Temporal lobe (tissue), 1 donor: Measurements from ENCODE around the gene TMEM151B. TPM values are rescaled to one million over a fixed set of nuclear protein-coding genes. Genes with fewer than 3 reads are reported as not detected.

Experiments used
- total RNA-seq: library from RNA; depleted of rRNA; stranded (reverse); fragments of >200 nt; gene quantifications from one replicate; pipeline ENCODE4 v1.2.3, GENCODE V29; 2014

TMEM151B gene
- total RNA-seq, 1 donor from 2014 or later: 44.5 TPM

Other genes starting within 250 kb of the TMEM151B start
- 23.4 TPM for gene MRPL14, start 143.0 kb upstream of the TMEM151B start, total RNA-seq
- 37.9 TPM for gene TMEM63B, start 142.9 kb upstream of the TMEM151B start, total RNA-seq
- gene CAPN11, start 111.6 kb upstream of the TMEM151B start, total RNA-seq: 0.25 TPM
- gene MYMX, start 53.5 kb upstream of the TMEM151B start, total RNA-seq: not detected
- 5.4 TPM for gene SLC29A1, start 46.9 kb upstream of the TMEM151B start, total RNA-seq
- gene HSP90AB1, start 23.3 kb upstream of the TMEM151B start, total RNA-seq: 440 TPM
- 23.8 TPM for gene SLC35B2, start 12.9 kb upstream of the TMEM151B start, total RNA-seq
- 8.1 TPM for gene NFKBIE, start 4.9 kb upstream of the TMEM151B start, total RNA-seq
- 10.6 TPM for gene AARS2, start 42.9 kb downstream of the TMEM151B start, total RNA-seq
- gene SPATS1, start 72.2 kb downstream of the TMEM151B start, total RNA-seq: not detected
- gene CDC5L, start 117.3 kb downstream of the TMEM151B start, total RNA-seq: 33.2 TPM